ENCODE data around the gene ZBTB20.
"Not testable (repeated sequence)": the region's sequence is repeated elsewhere in the genome, so short reads cannot be mapped to it uniquely, and the experiment has no call there.

Gene ZBTB20

GRCh38 chr3:114714237-114714636 is 432.9 kb downstream of the ZBTB20 start:
- no peak for DNase-seq (ENCODE audit: low spot score)

- DNase-seq (ENCODE audit: low spot score), result no peak
Observed at GRCh38 chr3:114712728-114713492, 434.2 kb downstream of the ZBTB20 start.

DNA sequence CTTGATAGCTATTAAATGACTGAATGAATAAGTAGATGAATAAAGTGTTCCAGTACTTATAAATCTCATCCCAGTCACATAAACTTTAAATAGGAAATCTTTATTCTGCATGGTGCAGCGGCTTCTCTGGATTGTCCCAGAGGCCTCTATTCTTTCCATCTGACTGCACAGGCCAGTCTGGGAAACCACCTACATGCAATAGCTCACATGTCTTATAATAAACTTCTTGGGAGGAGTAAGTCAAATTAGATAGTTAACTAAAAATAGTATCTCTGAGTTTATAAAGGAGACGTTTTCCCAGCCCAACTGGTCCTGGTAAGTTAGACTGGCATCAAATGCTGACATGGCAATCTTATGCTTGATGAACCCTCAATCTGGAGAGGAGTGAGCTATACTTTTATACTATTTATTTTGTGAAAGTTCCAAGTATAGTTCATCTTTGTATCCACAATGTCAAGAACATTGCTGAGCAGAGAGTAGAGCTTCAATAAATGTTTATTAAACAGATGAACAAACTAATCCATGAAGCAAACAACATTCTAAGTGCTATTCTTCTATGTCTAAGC is 435.7 kb downstream of the ZBTB20 start:
- DNase-seq (ENCODE audit: low spot score), result no peak

DNA sequence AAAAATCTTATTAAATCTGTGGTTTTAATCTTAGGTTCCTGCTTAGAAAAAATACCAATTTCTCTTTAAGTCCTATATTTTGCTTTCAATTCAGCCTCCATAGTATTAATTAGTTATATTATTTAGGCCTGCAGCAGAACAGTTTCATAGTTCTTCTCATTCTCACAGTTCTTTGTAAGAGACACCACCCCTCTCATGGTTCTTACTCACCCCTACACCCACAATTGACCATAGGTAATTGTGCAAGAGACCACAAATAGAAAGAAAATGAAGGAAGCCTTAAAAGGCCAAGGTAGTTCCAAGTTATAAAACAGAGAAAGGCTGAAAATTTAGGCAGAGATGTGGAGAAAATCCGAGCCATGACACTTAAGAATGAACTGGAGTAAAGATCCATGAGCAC is 438.0 kb downstream of the ZBTB20 start:
- no peak for DNase-seq (ENCODE audit: low spot score)

- no peak for DNase-seq (ENCODE audit: low spot score)
Observed at GRCh38 chr3:114707252-114707860, 439.7 kb downstream of the ZBTB20 start.

DNA sequence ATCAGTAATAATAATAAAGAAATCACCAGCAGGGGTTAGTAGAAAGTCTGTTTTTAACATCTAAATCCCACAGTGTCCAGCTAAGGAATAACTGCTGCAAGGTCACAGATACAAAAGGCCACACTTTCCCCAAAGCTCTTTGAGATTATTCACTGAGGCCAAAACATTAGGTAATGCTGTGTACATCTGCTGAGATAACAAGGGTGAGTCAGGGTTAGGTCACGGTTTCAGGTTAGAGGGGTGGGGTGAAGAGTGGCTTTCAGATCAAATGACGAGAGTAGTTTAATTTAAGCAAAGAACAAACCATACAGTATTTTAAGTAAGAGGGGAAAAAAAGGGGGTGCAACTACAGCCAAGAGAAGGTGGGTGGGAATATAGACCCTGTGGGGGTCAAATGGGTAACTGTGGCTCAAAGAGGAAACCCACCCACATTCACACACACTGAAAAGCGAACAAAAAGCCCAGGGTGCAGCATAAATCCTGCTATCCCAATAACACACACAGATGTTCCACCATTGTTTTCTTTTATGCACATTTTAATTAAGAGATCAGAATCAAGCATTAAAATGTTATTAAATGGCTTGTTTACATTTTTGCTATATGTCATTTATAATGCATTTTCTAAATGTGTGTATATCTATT is 440.4 kb downstream of the ZBTB20 start:
- DNase-seq (ENCODE audit: low spot score), result no peak

DNA sequence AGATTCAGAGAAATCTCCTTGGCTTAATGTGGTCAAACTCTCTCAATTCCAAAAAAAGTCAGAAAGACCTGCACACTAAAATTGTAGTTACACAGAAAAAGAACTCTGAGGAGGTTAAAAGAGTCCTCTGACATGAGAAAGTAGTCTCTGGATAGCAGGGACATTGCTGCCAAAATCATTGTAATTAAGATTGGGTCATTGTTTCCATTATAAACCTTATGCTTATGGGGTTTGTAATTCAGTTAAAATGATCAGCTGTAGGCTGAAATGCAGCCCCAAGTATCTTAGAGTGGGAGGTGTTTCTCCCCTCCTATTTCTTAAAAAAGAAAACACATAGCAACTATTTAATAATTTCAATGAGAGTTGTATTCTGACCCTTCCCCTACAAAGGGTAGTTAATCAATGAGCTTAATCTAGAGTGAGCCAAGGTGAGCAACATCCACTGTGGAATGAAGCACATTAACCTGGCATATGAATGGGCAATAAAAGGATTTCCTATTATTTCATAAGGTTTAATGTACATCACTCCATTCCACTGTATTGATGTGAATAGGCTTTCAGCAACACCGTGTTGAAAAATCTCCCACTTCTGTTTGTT is 446.4 kb downstream of the ZBTB20 start:
- no peak for DNase-seq (ENCODE audit: low spot score)

GRCh38 chr3:114698146-114699105 is 448.7 kb downstream of the ZBTB20 start:
- no peak for DNase-seq (ENCODE audit: low spot score)

GRCh38 chr3:114697401-114697800 is 449.7 kb downstream of the ZBTB20 start:
- DNase-seq (ENCODE audit: low spot score), result no peak

GRCh38 chr3:114694251-114694650 is 452.8 kb downstream of the ZBTB20 start:
- no peak for DNase-seq (ENCODE audit: low spot score)

DNA sequence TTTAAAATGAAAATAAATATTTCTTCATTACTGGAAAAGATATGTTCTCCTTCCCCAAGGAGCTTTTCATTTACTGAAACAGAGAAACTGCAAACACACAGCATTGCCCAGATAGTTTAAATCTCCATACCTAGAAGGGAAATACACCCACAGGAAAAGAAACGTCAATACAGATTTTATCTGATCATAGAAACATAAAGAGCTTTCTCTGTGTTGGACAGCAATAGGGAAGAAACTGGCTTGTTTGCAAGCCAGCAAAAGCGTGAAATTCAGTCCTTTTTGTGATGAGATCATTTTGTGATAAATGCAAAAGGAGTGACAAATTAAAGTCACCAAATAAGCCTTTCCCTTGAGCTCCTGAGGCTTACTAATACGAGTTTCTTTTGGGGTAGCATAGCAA is 455.2 kb downstream of the ZBTB20 start:
- DNase-seq (ENCODE audit: low spot score), result no peak

GRCh38 chr3:114690911-114691310 is 456.2 kb downstream of the ZBTB20 start:
- DNase-seq (ENCODE audit: low spot score), result no peak

DNA sequence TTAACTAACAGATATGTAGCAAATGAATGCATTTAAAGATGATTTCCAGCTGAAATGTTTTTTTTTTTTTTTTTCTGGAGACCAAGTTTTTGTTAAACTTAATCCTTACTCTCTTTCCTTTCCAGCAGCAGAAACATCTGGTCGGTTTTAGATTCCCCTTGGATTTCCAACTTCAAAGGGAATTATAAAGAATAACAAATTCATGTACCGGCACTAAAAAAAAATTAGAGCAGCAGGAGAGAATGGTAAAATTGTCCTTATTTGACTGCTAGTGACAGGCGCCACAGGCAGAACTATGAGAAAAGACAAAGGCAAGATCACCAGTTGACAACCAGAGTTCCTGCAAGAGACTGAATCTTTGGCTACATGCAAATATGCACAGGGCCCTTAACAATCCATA is 459.9 kb downstream of the ZBTB20 start:
- DNase-seq (ENCODE audit: low spot score), result no peak

- DNase-seq (ENCODE audit: low spot score), result no peak
Observed at GRCh38 chr3:114686621-114687020, 460.5 kb downstream of the ZBTB20 start.

GRCh38 chr3:114685161-114685560 is 461.9 kb downstream of the ZBTB20 start:
- no peak for DNase-seq (ENCODE audit: low spot score)

DNA sequence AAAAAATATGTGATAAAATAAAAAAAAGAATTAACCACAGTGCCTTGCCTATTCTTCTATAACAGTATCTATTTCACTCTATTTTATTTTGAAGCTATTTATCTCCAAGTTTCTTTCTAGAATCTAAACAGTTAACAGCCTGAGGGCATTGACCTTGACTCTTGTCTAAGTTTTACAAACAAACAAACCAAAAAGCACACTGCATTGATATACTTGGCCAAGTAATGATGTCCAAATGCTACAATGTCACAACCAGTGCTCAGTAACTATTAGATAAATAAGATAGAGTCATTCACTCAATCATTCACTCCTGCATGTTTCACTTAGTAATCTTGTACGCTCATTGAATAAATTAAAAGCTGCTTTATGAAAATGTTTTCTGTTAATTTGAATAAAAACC is 466.8 kb downstream of the ZBTB20 start:
- DNase-seq (ENCODE audit: low spot score), result no peak

- DNase-seq (ENCODE audit: low spot score), result not testable (repeated sequence)
Observed at GRCh38 chr3:114679773-114680172, 467.3 kb downstream of the ZBTB20 start.

- DNase-seq (ENCODE audit: low spot score), result no peak
Observed at GRCh38 chr3:114675104-114675503, 472.0 kb downstream of the ZBTB20 start.

DNA sequence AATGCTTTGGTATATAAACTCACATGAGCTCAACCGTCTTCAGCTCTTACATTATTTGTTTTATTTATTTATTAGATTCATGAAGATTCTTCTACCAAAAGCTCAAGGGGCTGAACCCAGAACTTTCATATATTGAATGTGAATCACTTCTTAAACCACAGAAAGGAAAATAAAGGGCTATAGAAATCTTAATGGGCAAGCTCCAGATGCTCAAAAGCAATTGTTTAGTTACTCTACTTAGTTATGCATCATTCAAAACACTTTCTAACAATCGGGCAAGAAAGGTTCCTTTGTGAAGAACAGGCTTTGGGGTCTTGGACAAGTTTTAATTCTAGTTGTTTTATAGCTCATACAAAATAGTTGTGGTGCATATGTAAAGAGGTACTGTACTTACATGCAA is 473.1 kb downstream of the ZBTB20 start:
- no peak for DNase-seq (ENCODE audit: low spot score)

- no peak for DNase-seq (ENCODE audit: low spot score)
Observed at GRCh38 chr3:114673481-114673880, 473.6 kb downstream of the ZBTB20 start.

DNA sequence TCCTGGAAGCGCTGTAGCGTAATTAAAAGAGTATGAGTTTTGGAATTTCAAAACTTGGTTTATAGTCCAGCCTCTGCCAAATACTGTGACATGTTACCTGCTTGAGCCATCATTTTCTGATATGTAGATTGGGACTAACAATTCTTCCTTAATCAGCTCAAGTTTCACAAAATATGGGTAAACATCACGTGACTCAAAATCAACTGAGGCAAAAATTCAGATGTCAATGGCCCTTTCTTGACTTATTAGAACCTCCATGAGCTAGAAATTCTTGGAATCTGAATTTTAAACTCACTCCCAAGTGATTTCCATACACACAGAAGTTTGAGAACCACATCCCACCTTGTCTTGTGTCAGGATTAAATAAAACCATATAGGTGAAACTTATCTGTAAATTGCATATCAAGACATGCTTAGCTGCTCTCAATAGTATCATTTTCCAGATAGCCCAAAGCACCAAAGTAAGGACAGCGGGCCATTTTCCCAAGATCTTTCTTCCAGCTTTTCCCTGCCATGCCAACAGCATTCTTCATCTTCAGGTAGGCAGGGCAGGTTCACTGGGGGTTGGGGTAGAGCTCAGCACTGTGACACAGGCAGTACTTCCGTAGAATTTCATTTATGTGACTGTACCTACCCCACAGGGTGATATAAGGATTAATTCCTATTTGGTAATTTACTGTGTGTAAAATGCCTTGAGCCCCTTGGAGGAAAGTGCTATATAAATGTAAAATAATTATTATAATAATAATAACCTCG is 474.2 kb downstream of the ZBTB20 start:
- no peak for DNase-seq (ENCODE audit: low spot score)
